Choroid plexus epithelial cell (primary cell): ENCODE measurements around the gene CNBD2.
A peak's percentile ranks its signal among the peaks of the same experiment; 100 is the strongest.

Experiments
- DNase-seq: peaks from one replicate; pipeline ENCODE4 v3.0.0-alpha.2; 2010; ENCODE audit warnings: low read depth
- H3K4me3 ChIP-seq: 2 replicates; pipeline ENCODE4 v1.5.1; 2011; ENCODE audit warnings: low read depth, mild to moderate bottlenecking, control low read depth, low read length, moderate library complexity
- TF ChIP-seq, protein P1 (sequence below): conservative IDR thresholded peaks from 2 replicates; pipeline ENCODE4 v1.5.1; 2011; ENCODE audit warnings: low read depth, mild to moderate bottlenecking, control low read depth, inconsistent platforms, low read length, moderate library complexity

CNBD2 gene

DNA sequence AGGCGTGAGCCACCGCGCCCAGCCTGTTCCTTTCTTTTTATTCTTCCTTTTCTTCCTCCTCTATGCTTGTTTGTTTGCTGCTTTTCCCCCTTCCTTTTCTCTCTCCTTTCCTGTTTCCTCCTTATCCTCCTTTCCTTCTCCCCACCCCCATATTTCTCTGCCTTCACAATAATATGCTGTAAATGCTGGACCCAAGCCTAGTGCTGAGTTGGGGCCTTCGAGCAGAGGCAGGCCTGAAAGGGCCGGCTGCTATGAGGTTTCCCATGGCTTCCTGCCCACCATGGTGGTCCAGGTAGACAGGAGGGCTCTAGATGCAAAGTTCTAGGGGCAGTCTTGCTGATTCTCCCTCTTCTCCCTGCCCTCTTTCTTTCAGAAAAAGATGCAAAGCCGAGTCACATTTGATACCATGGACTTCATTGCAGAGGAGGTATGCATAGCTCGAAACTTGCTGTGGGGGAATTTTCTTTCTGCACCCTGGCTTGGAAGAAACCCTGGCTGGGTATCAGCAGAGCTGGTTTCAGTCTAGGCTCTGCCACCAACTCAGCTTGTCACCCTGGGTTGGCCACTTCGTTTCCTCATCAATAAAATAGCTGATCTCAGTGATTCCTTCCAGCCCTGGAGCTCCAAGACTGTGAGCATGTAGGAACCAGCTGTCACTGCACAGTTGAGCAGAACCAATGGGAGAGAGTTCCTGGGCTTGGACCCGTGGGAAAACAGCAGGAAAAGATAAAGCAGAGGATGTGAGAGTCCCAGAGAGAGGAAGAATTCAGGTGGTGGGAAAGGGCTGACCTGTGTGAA is 7.4 kb downstream of the CNBD2 start:
- H3K4me3 ChIP-seq, result no peak overlapping the region
- DNase-seq, result no peak
- TF ChIP-seq, protein P1, sequence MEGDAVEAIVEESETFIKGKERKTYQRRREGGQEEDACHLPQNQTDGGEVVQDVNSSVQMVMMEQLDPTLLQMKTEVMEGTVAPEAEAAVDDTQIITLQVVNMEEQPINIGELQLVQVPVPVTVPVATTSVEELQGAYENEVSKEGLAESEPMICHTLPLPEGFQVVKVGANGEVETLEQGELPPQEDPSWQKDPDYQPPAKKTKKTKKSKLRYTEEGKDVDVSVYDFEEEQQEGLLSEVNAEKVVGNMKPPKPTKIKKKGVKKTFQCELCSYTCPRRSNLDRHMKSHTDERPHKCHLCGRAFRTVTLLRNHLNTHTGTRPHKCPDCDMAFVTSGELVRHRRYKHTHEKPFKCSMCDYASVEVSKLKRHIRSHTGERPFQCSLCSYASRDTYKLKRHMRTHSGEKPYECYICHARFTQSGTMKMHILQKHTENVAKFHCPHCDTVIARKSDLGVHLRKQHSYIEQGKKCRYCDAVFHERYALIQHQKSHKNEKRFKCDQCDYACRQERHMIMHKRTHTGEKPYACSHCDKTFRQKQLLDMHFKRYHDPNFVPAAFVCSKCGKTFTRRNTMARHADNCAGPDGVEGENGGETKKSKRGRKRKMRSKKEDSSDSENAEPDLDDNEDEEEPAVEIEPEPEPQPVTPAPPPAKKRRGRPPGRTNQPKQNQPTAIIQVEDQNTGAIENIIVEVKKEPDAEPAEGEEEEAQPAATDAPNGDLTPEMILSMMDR, result no peak

DNA sequence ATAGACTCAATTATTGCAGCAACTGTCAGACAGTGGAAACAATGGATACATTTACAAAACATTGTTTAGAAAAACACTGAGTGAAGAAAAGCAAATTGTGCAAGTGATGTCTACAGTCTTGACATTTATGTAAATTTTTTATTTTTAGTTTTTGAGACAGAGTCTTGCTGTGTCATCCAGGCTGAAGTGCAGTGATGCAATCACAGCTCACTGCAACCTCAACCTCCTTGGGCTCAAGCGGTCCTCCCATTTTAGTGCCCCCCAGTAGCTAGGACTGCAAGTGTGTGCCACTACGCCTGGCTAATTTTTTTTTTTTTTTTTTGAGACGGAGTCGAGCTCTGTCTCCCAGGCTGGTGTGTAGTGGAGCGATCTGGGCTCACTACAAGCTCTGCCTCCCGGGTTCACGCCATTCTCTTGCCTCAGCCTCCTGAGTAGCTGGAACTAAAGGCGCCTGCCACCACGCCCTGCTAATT is 9.7 kb downstream of the CNBD2 start:
- DNase-seq, result peak; percentile 37
- TF ChIP-seq, protein P1, result no peak
- H3K4me3 ChIP-seq, result no peak overlapping the region

DNA sequence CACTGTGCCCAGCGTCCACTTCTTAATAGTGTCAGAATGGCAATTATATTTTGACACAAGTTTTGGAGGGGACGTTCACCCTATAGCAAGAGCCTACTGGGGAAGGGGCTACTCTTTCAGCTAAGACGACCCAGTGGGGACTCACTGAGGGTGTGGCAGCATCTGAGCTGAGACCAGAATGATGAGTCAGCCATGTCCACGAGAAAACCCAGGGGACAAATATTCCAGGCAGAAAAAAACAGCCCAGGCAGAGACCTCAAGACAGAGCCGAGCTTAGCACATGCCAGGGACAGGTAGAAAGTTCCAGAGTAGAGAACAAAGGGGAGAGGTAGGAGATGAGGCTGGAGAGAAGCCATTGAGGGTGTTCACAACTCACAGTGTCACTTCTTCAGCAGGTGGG is 11.2 kb downstream of the CNBD2 start:
- H3K4me3 ChIP-seq, result no peak overlapping the region
- TF ChIP-seq, protein P1, result no peak
- DNase-seq, result no peak

DNA sequence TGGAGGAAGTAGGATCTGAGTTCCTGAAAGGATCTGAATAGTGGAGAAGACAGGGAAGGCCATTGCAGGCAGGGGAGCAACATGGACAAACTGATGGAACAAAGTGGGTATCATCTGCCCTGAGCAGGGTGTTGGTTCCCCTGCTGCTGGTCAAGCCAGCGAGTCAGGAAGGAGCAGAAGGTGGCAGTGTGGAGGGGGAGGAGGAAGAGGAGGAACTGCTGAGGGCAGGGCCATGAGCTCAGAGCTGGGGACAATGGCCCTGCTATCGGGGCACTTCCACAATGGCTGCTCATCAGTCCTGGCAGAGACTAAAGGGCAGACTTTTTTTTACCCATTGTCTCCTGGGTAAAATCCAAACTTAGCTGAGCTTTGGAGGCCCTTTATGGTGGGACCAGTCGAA is 13.6 kb downstream of the CNBD2 start:
- no peak overlapping the region for H3K4me3 ChIP-seq
- TF ChIP-seq, protein P1, result no peak
- DNase-seq, result no peak

DNA sequence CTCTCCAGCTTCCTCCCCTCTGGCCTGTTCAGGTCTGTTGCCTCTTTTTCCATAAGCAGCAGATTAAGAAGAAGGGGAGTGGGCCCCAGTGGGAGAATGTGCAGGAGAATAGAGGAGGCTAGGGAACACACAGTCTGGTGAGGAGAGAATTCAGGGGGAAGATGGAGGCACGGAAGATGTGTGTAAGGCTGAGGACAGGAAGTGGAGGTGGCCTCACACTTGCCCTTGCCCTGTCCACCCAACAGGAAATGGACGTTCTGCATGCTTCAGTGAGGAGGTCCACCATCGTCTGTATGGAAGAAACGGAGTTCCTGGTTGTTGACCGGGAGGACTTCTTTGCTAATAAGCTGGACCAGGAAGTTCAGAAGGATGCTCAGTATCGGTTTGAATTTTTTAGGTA is 16.0 kb downstream of the CNBD2 start:
- H3K4me3 ChIP-seq, result no peak overlapping the region
- TF ChIP-seq, protein P1, result no peak
- DNase-seq, result no peak

DNA sequence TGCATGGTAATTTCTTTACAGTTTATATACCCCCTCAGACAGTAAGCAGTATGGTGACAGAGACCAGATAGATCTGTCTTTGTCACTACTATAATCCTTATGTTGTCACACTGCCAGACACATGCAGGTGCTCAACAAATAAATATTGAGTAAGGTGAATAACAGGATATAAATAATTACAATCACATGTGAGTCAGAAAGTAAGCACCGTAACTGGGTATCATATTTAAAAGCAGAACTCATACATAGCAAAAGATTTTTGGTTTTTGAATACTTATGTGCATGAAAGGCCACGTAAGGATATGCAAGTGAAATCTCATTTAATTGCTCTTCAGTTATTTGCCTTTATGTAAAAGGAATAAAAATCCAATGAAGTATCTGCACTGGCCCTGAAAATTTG is 17.4 kb downstream of the CNBD2 start:
- TF ChIP-seq, protein P1, result no peak
- no peak overlapping the region for H3K4me3 ChIP-seq
- DNase-seq, result no peak

DNA sequence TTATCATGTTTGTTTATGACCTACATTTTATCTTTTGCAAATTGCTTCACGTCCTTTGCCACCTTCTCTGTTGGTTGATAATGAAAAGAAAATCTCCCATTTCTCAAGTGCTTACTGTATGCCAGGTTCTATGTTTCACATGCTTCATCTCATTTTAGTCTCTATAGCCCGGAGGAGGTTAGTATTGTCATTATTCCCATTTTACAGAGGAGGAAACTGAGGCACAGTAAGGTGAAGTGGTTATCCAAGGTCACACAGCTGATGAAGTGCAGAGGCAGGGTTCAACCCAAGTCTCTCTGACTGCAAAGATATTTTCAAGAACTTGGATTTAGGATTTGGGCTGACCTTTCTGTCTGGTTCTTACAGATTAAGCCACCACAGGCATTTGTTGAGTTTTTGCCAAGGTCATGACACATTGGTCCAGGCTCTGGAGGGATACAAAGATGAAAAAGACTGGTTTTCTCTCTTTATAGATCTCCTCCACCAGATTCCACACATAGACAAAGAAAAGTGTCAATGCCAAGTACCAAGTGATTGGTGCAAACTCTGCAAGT is 20.6 kb downstream of the CNBD2 start:
- TF ChIP-seq, protein P1, result no peak

More for the DNA sequence above, 20.6 kb downstream of the CNBD2 start:
- H3K4me3 ChIP-seq, result no peak overlapping the region
- no peak for DNase-seq
